GM12878 (cell line): Measurements from ENCODE around the gene LARP4B. TPM values are rescaled to one million over a fixed set of nuclear protein-coding genes. Genes with fewer than 3 reads are reported as not detected.

Source experiments
- ATAC-seq: fragments of 200-7000 bp; cut with Tn5 transposase; 3 replicates; pipeline ENCODE4 v1.9.1; 2020; ENCODE audit warnings: mild to moderate bottlenecking, moderate library complexity
- BruUV-seq: library from RNA; stranded (reverse); fragments of 400-500 nt; replicated peaks from 2 replicates; lab custom pipeline; 2021; lab: Mats Ljungman, UMichigan
- CTCF ChIA-PET: fragments of 300-600 bp; sonication (Branson Sonifier 250); formaldehyde crosslinking; extraction: SDS; loops from one replicate; lab custom pipeline; 2021; ENCODE audit warnings: inconsistent platforms; lab: Yijun Ruan, JAX
- POLR2A ChIA-PET: fragments of 350-600 bp; formaldehyde crosslinking; extraction: SDS; loops from one replicate; lab custom pipeline; 2021; ENCODE audit warnings: inconsistent platforms; lab: Charles Lee
- RAD21 ChIA-PET: fragments of 300-600 bp; sonication (Branson Sonifier 250); formaldehyde crosslinking; loops from one replicate; lab custom pipeline; 2023; ENCODE audit warnings: antibody characterized with exemption; ENCODE audit not compliant: unreplicated experiment; lab: Charles Lee
- SMC1A ChIA-PET: fragments of 300-600 bp; sonication (Branson Sonifier 250); formaldehyde crosslinking; loops from one replicate; lab custom pipeline; 2023; ENCODE audit not compliant: unreplicated experiment, uncharacterized antibody; lab: Charles Lee
- DNase-seq: peaks from one replicate; pipeline ENCODE4 v3.0.0-alpha.2; 2011; ENCODE audit warnings: low read depth, low spot score
- FAIRE-seq: peaks from 3 replicates; lab custom pipeline; 2011; peaks lifted over from hg19 to GRCh38; lab: Jason Lieb, UNC
- H2AFZ ChIP-seq: 2 replicates; pipeline ENCODE4 v1.6.0; 2011; ENCODE audit warnings: low read depth, low read length, control low read depth; ENCODE audit not compliant: control insufficient read depth
- H3K27ac ChIP-seq: 2 replicates; pipeline ENCODE4 v1.5.1; 2011; ENCODE audit warnings: control low read depth; ENCODE audit not compliant: control insufficient read depth, insufficient read depth
- H3K27me3 ChIP-seq, 2 experiments: replicated peaks in 1 of 2; 2 replicates each; pipeline versions ENCODE4 v1.6.0 to v1.6.1; 2011; ENCODE audit warnings: low read length in 1 of 2; ENCODE audit not compliant: control insufficient read depth in 2 of 2, insufficient read depth in 2 of 2
- H3K36me3 ChIP-seq, 2 experiments: 2 replicates each; pipeline ENCODE4 v1.5.1; 2011; ENCODE audit warnings: low read length in 1 of 2; ENCODE audit not compliant: control insufficient read depth in 2 of 2, insufficient read depth in 2 of 2
- H3K4me1 ChIP-seq: 2 replicates; pipeline ENCODE4 v1.6.1; 2011; ENCODE audit warnings: mild to moderate bottlenecking, low read length, moderate library complexity, mixed read lengths; ENCODE audit not compliant: control insufficient read depth, insufficient read depth
- H3K4me2 ChIP-seq: 2 replicates; pipeline ENCODE4 v1.6.0; 2011; ENCODE audit warnings: control low read depth; ENCODE audit not compliant: control insufficient read depth, insufficient read depth
- H3K4me3 ChIP-seq: fragments of 200-600 bp; sonication (generic); 2 replicates; pipeline ENCODE4 v1.5.1; 2016
- H3K79me2 ChIP-seq: 2 replicates; pipeline ENCODE4 v1.6.0; 2011; ENCODE audit warnings: low read length; ENCODE audit not compliant: control insufficient read depth, insufficient read depth
- H3K9ac ChIP-seq: 2 replicates; pipeline ENCODE4 v1.8.0; 2011; ENCODE audit warnings: low read length, control low read depth, mixed read lengths; ENCODE audit not compliant: control insufficient read depth, insufficient read depth
- H3K9me3 ChIP-seq: replicated peaks from 3 replicates; pipeline ENCODE4 v1.5.1; 2011; ENCODE audit warnings: mild to moderate bottlenecking, low read length; ENCODE audit not compliant: control insufficient read depth, insufficient read depth
- H4K20me1 ChIP-seq: 2 replicates; pipeline ENCODE4 v1.6.0; 2011; ENCODE audit not compliant: control insufficient read depth, insufficient read depth
- ATF2 ChIP-seq: IDR thresholded peaks from 2 replicates; pipeline ENCODE4 v1.6.1; 2012; ENCODE audit warnings: low read length, inconsistent platforms
- BCL11A ChIP-seq: IDR thresholded peaks from 2 replicates; pipeline ENCODE4 v1.6.1; 2011; ENCODE audit warnings: low read depth, low read length
- CREB1 ChIP-seq: IDR thresholded peaks from 2 replicates; pipeline ENCODE4 v1.6.1; 2012; ENCODE audit warnings: low read depth, mild to moderate bottlenecking, inconsistent platforms
- CUX1 ChIP-seq: IDR thresholded peaks from 2 replicates; pipeline ENCODE4 v1.6.1; 2012; ENCODE audit warnings: improper control_type of control experiment, low read depth, low read length; ENCODE audit not compliant: insufficient replicate concordance
- JUND ChIP-seq: IDR thresholded peaks from 2 replicates; pipeline ENCODE4 v1.6.1; 2012; ENCODE audit warnings: low read depth, mild to moderate bottlenecking, low read length, improper control_type of control experiment, moderate library complexity
- MYB ChIP-seq: fragments of 150-350 bp; IDR thresholded peaks from 2 replicates; pipeline ENCODE4 v1.6.1; 2014; ENCODE audit warnings: mild to moderate bottlenecking, low read depth, low read length, borderline replicate concordance
- NR2C2 ChIP-seq: IDR thresholded peaks from 2 replicates; pipeline ENCODE4 v1.6.1; 2011; ENCODE audit warnings: borderline replicate concordance, low read depth; ENCODE audit not compliant: control insufficient read depth, insufficient read length
- POU2F2 ChIP-seq: IDR thresholded peaks from 3 replicates; pipeline ENCODE4 v1.6.1; 2011; ENCODE audit warnings: low read depth, mild to moderate bottlenecking, low read length, borderline replicate concordance
- RUNX3 ChIP-seq: IDR thresholded peaks from 2 replicates; pipeline ENCODE4 v1.6.1; 2012; ENCODE audit warnings: low read length, inconsistent platforms
- SMC3 ChIP-seq: IDR thresholded peaks from 2 replicates; pipeline ENCODE4 v1.6.1; 2011; ENCODE audit warnings: low read length, improper control_type of control experiment, borderline replicate concordance
- SRF ChIP-seq, 2 experiments: IDR thresholded peaks; 2 replicates each; pipeline ENCODE4 v1.6.1; 2011; ENCODE audit warnings: low read depth in 2 of 2, low read length in 2 of 2, mild to moderate bottlenecking in 1 of 2, moderate library complexity in 1 of 2
- SUZ12 ChIP-seq: fragments of 200-600 bp; sonication (generic); IDR thresholded peaks from one replicate; pipeline ENCODE4 v1.6.1; 2018; ENCODE audit warnings: antibody characterized with exemption, mild to moderate bottlenecking; ENCODE audit not compliant: unreplicated experiment
- ZBTB11 ChIP-seq: fragments of 450-650 bp; formaldehyde crosslinking; IDR thresholded peaks from 2 replicates; pipeline ENCODE4 v1.5.0; 2022; ENCODE audit warnings: mild to moderate bottlenecking, missing genetic modification characterization
- ZNF207 ChIP-seq: fragments of 450-650 bp; IDR thresholded peaks from 2 replicates; pipeline ENCODE4 v1.6.1; 2014; ENCODE audit warnings: antibody characterized with exemption, mild to moderate bottlenecking, borderline replicate concordance
- WGBS: methylation state at CpG from one replicate; pipeline ENCODE4 v1.1.6; 2016; ENCODE audit warnings: low lambda C conversion rate; ENCODE audit not compliant: insufficient replicate concordance, insufficient coverage; ENCODE audit errors: missing lambda C conversion rate; 5-methylcytosine and 5-hydroxymethylcytosine counted together
- in situ Hi-C: fragments of 300-500 bp; cut with MboI; formaldehyde crosslinking; loops from 9 replicates; pipeline ENCODE4 v1.14.3; 2018; ENCODE audit warnings: mixed read lengths
- intact Hi-C: fragments of 100-400 bp; cut with micrococcal nuclease; formaldehyde crosslinking; loops from one replicate; pipeline ENCODE4 v1.14.2; 2022; ENCODE audit not compliant: unreplicated experiment
- polyA plus RNA-seq, 11 experiments: library from polyadenylated mRNA; depleted of rRNA in 4 of 11; unstranded in 6 of 11; stranded (reverse) in 5 of 11; fragments of >200 nt; fragmentation: Nextera tagmentation in 4 of 11; fragmentation: Illumina TruSeq in 1 of 11; extraction: Ambion mirVana in 4 of 11; extraction: Trizol in 1 of 11; gene quantifications; 1 replicate in 1 of 11; 2 replicates in 10 of 11; pipeline versions ENCODE4 v1.2.1 to v1.2.3, GENCODE V29; 2011 to 2016; ENCODE audit warnings: inconsistent platforms in 2 of 11, missing spikeins in 2 of 11, low read depth in 1 of 11
- total RNA-seq, 4 experiments: library from RNA; depleted of rRNA in 3 of 4; stranded (reverse); fragments of >200 nt in 3 of 4; fragmentation: Illumina TruSeq in 1 of 4; extraction: Trizol in 1 of 4; gene quantifications; 2 replicates each; pipeline versions ENCODE4 v1.2.1 to v1.2.3, GENCODE V29; 2013 to 2021

Gene LARP4B
- total and polyA plus RNA-seq, 10 of the 15 experiments (the other 5 are each of a cell fraction or from before 2014, with no cell fraction given) = 10.5 to 119 (median 39.4) TPM

- intact Hi-C loops = no loop called here
- TF ChIP-seq JUND (no peak), SUZ12 (no peak), CUX1 (no peak), SMC3 (no peak), MYB (no peak), ZBTB11 (CRISPR knock-in tag) (no peak), CREB1 (no peak), NR2C2 (no peak), RUNX3 (no peak), SRF (IDR thresholded peaks at IDR 0.05; ENCODE audit: low read depth in 2 of 2, low read length in 2 of 2) (no peak), ZNF207 (no peak), ATF2 (no peak), POU2F2 (no peak), BCL11A (no peak)
Observed at GRCh38 chr10:804787-805619, 126.5 kb downstream of the LARP4B start.

More at GRCh38 chr10:804787-805619, 126.5 kb downstream of the LARP4B start:
- Histone ChIP-seq H3K4me2 (no peak overlapping the region), H3K4me3 (no peak overlapping the region), H3K27ac (no peak overlapping the region), H3K36me3 (peaks cover 0 to 7% of the 10 kb centered on the region in 2 experiments; a peak in 2 of 4 replicates), H3K79me2 (no peaks in the 10 kb centered on the region), H3K9me3 (no peaks in the 10 kb centered on the region), H3K4me1 (no peaks in the 10 kb centered on the region), H4K20me1 (no peaks in the 10 kb centered on the region; the same call in 1 of the 2 replicates), H3K27me3 (no peaks in the 10 kb centered on the region), H2AFZ (no peak overlapping the region), H3K9ac (no peak overlapping the region)
- BruUV-seq = no TSS peak
- in situ Hi-C loops = no loop called here
- no peak for DNase-seq
- no peak for FAIRE-seq
- CTCF ChIA-PET = no interaction called here
- RAD21 ChIA-PET = no interaction called here
- SMC1A ChIA-PET = no interaction called here
- 90% methylated on average over 42 of the region's 53 CpGs for WGBS
- POLR2A ChIA-PET = no interaction called here
- ATAC-seq = no peak
